GM18907 (cell line): ENCODE measurements around the gene FPR2.

Source experiments
- ATAC-seq: cut with Tn5 transposase; IDR thresholded peaks from one replicate; pipeline ENCODE4 v1.9.1; 2021; ENCODE audit warnings: mild to moderate bottlenecking, moderate library complexity; ENCODE audit not compliant: unreplicated experiment

FPR2 gene

GRCh38 chr19:51781999-51782398, 21.0 kb downstream of the FPR2 start:
- no peak for ATAC-seq

DNA sequence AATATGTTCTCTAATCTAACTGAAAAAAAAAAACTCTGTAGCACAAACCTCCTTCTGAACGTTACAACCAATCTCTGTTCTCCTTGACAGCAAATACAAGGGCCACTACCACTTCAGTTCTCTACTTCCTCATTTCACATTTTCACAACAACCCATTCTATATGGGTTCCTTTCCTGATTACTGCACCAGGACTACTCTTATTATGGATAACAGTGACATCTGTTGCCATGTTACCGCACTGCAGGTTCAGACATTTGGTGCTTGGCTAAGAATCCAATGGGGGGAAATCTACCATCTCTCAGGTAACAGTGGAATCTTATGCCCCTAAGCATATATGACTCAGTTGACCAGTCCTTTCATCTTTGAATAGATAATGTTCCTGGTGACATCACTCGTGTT, 22.4 kb downstream of the FPR2 start:
- no peak for ATAC-seq

GRCh38 chr19:51784109-51784785, 23.3 kb downstream of the FPR2 start:
- ATAC-seq = no peak

GRCh38 chr19:51784922-51785690, 24.1 kb downstream of the FPR2 start:
- ATAC-seq = no peak

GRCh38 chr19:51786646-51787494, 25.9 kb downstream of the FPR2 start:
- ATAC-seq = no peak

GRCh38 chr19:51788029-51788428, 27.0 kb downstream of the FPR2 start:
- no peak for ATAC-seq

- no peak for ATAC-seq
These were observed 28.2 kb downstream of the FPR2 start for GRCh38 chr19:51789061-51789795.

- ATAC-seq = no peak
These were observed 32.0 kb downstream of the FPR2 start for GRCh38 chr19:51792932-51793331.

- ATAC-seq = no peak
These were observed 33.0 kb downstream of the FPR2 start for GRCh38 chr19:51793994-51794393.

DNA sequence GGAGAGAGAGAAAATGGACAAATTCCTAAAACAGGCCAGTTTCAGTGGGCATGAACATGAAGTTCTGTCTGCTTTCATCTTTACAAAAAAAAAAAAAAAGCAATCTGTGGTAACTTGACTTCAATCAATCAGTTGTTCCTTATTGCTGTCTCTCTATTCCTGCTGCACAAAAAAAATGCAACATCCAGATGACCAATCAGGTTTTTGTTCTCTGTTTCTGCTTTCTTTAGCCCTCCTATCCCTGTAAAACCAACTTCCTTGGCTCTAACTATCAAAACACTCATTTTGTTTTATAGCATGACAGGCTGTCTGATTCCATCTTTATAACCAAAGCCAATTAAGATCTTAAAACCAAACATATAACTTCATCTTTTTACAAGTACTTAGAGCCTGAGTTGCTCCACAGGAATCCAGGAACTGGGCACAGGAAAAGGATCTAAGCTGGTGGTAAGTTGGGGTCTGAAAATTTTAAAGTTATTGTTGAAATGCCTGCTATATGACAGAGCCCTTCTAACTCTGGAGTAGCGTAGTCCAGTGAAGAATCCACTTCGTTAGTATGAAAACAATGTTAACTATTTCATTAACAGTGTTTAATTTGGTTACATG, 34.0 kb downstream of the FPR2 start, which contains the start of gene FPR3:
Gene FPR3, plus strand, starts transcription at position 273 of the 606 bp plus-strand sequence. CDS start 28,592 bp downstream, outside the sequence.
- ATAC-seq = no peak

- no peak for ATAC-seq
These were observed 35.3 kb downstream of the FPR2 start for GRCh38 chr19:51796195-51796679.

DNA sequence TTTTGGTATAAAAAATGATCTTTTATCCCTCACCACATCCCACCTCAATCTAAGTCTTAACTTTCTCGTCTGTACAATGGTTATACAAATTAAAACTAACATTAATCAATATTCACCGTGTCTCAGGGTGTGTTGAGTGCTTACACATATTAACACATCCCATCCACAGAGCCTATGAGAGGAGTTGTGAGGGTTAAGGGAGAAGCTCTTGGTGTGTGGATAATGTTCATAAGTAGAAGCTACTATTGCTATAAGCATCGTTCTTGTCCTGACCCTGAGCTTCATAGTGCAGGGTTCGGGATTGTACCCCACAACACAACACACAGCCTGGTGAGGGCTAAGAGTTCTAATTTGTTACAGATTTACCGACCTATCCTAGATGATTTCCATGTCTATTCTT, 36.5 kb downstream of the FPR2 start:
- no peak for ATAC-seq

DNA sequence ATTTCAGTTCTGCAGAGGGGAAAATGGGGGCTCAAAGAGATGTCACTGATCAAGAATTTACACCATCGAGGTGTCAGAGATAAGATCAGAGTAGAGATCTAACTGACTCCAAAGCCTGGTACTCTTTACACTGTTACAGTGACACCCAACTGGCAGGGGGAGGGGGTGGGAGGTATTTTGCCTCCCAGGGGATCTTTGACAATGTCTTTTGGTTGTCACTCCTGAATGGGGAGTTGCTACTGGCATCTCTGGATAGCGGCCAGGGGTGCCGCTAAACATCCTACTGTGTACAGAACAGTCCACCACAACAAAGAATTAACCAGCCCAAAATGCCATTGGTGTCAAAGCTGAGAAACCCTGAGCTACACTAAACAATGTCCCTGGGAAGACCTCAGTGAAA, 37.1 kb downstream of the FPR2 start:
- ATAC-seq = no peak

DNA sequence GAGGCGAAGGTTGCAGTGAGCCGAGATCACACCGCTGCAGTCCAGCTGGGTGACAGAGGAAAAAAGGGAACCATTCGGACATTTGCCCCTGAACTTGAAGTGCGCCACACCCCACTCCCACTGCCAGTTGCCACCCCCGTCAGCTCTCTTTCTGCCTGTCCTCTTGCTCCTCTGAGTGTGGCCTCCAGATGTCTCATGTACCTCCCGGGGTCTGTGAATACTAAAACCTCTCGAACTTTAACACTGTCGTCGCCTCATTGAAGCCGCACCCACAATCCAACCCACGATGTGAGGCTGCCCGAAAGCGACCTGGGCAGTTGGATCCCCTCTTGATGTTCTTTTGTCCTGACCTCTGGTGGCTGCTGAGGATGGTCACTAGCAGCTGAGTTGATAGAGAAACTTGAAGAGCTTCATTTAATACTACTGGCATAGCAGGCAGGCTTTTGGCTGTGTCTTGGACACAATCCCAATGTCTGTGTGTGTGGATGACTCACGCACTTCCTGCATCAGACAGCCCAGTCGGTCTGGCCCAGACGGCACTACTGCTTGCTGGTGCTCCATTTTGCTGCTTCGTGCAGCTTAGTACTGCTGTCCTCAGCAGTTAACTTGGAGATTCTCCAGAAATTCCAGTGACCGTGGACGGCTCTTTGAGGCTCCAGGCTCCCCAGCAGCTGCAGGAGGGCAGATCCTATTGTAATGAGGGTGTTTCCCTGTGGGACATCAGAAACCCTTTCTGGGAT, 38.2 kb downstream of the FPR2 start:
- no peak for ATAC-seq

- no peak for ATAC-seq
These were observed 38.9 kb downstream of the FPR2 start for GRCh38 chr19:51799774-51800472.

DNA sequence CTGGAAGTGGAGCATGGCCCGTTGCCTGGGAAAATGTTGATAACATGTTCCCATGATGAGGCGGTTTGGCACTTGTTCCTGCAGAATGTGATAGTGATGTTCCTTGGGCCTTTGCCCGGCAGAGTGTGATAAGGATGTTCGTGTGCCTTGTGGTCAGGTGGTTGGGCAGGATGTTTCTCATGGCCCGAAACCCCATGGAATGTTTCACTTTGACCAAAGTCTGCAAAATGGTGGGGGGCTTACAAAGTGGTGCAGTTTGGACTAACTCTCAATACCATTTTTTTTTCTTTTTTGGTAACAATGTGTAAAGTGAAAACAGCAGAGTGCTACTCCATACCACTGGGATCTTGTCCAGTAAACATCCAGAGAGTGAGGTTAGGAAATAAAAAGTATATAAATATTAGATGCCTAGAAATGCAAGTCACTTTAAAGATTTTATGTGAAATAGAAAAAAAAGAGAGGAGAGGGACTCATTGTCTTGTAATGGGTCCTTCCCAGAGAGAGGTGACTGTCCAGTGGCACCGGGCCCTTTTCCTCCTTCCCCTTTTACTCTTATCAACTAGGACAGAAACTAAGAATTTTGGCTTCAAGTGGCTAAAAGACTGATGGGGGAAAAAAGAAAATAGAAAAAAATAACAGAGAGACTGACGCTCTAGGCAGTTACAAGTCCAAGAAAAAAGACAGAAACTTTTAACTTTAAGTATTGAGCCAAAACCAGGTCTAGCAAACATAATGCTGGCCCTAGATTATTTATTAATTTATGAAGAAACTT, 39.7 kb downstream of the FPR2 start:
- ATAC-seq = no peak

- ATAC-seq = no peak
These were observed 41.8 kb downstream of the FPR2 start for GRCh38 chr19:51802775-51803174.

DNA sequence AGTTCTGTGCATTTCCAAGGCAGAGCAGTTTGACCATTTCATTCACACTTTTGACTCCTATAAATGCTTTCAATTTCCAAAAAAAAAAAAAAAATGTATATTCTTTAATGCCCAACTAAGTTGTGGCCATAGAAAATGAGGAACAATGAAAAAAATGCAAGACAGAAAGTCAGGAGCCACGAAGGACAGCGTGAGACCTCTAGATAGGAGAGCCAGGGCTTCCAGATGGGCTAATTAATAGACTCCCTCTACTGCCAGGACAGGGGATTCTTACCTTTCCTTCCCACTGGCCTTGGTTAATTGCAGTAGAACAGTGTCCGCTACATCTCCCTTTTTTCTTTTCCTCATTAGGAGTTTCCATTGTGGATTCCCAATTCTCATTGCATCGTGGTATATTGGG, 42.5 kb downstream of the FPR2 start:
- ATAC-seq = no peak
